ENCODE data around the gene SLC16A11.
A peak's percentile ranks its signal among the peaks of the same experiment; 100 is the strongest.

Gene SLC16A11

GRCh38 chr17:7023576-7024401 lies 20.1 kb downstream of the SLC16A11 start:
- Histone ChIP-seq H3K79me2 (ENCODE audit: control insufficient read depth, low read length) (no peaks in the 10 kb centered on the region), H3K4me2 (ENCODE audit: low read length) (peak overlapping the region; percentile 50), H3K36me3 (ENCODE audit: control insufficient read depth, low read length) (no peaks in the 10 kb centered on the region), H3K9me3 (ENCODE audit: control insufficient read depth, insufficient read depth, low read length) (no peaks in the 10 kb centered on the region), H3K4me1 (ENCODE audit: control insufficient read depth, low read length) (peaks cover 25% of the 10 kb centered on the region), H3K9me2 (replicated peaks; ENCODE audit: control insufficient read depth, low read length) (no peaks in the 10 kb centered on the region), H3F3A (ENCODE audit: control insufficient read depth, insufficient read depth) (peaks cover 2% of the 10 kb centered on the region; the same call in 1 of the 2 replicates), H3K27ac (ENCODE audit: low read depth, low read length) (no peak overlapping the region), H4K20me1 (ENCODE audit: control insufficient read depth, insufficient read depth, low read depth, low read length) (no peaks in the 10 kb centered on the region), H3K27me3 (ENCODE audit: control insufficient read depth, low read length) (peaks cover 10% of the 10 kb centered on the region), H3K4me3 (ENCODE audit: low read length) (peak overlapping the region; percentile 43)
- no peak for TF ChIP-seq CTCF (IDR thresholded peaks at IDR 0.05; ENCODE audit: low read depth, low read length, poor library complexity, severe bottlenecking)
- no peak for TF ChIP-seq EZH2phosphoT487 (IDR thresholded peaks at IDR 0.05; ENCODE audit: borderline replicate concordance, low read length)

GRCh38 chr17:7022781-7023571 lies 20.9 kb downstream of the SLC16A11 start, which contains the start of gene BCL6B:
TSS of gene BCL6B (plus strand) at chr17:7023050. CDS start at chr17:7023672, 622 bp downstream.
- Histone ChIP-seq H3K4me2 (ENCODE audit: low read length) (peak within 1 kb of the TSS; percentile 56), H3K27me3 (ENCODE audit: control insufficient read depth, low read length) (peaks cover 10% of the 10 kb centered on the region), H3K4me3 (ENCODE audit: low read length) (peak within 1 kb of the TSS; percentile 49), H3K79me2 (ENCODE audit: control insufficient read depth, low read length) (no peaks in the 10 kb centered on the region), H3K9me2 (replicated peaks; ENCODE audit: control insufficient read depth, low read length) (no peaks in the 10 kb centered on the region), H3K27ac (ENCODE audit: low read depth, low read length) (no peak within 1 kb of the TSS), H3K36me3 (ENCODE audit: control insufficient read depth, low read length) (no peaks in the 10 kb centered on the region), H4K20me1 (ENCODE audit: control insufficient read depth, insufficient read depth, low read depth, low read length) (no peaks in the 10 kb centered on the region), H3K4me1 (ENCODE audit: control insufficient read depth, low read length) (peaks cover 25% of the 10 kb centered on the region), H3K9me3 (ENCODE audit: control insufficient read depth, insufficient read depth, low read length) (no peaks in the 10 kb centered on the region), H3F3A (ENCODE audit: control insufficient read depth, insufficient read depth) (peaks cover 2% of the 10 kb centered on the region; the same call in 1 of the 2 replicates)
- TF ChIP-seq CTCF (IDR thresholded peaks at IDR 0.05; ENCODE audit: low read depth, low read length, poor library complexity, severe bottlenecking) (no peak), EZH2phosphoT487 (IDR thresholded peaks at IDR 0.05; ENCODE audit: borderline replicate concordance, low read length) (no peak)

GRCh38 chr17:7021993-7022778 lies 21.7 kb downstream of the SLC16A11 start:
- Histone ChIP-seq H3K4me3 (ENCODE audit: low read length) (peak overlapping the region; percentile 49), H3F3A (ENCODE audit: control insufficient read depth, insufficient read depth) (peaks cover 2% of the 10 kb centered on the region; the same call in 1 of the 2 replicates), H3K27ac (ENCODE audit: low read depth, low read length) (no peak overlapping the region), H3K9me3 (ENCODE audit: control insufficient read depth, insufficient read depth, low read length) (no peaks in the 10 kb centered on the region), H3K4me2 (ENCODE audit: low read length) (peak overlapping the region; percentile 56), H3K36me3 (ENCODE audit: control insufficient read depth, low read length) (peaks cover 2% of the 10 kb centered on the region; the same call in 1 of the 2 replicates), H3K9me2 (replicated peaks; ENCODE audit: control insufficient read depth, low read length) (no peaks in the 10 kb centered on the region), H3K27me3 (ENCODE audit: control insufficient read depth, low read length) (peaks cover 10% of the 10 kb centered on the region), H3K4me1 (ENCODE audit: control insufficient read depth, low read length) (peaks cover 25% of the 10 kb centered on the region), H4K20me1 (ENCODE audit: control insufficient read depth, insufficient read depth, low read depth, low read length) (no peaks in the 10 kb centered on the region), H3K79me2 (ENCODE audit: control insufficient read depth, low read length) (no peaks in the 10 kb centered on the region)
- peak; percentile 89 for TF ChIP-seq CTCF (IDR thresholded peaks at IDR 0.05; ENCODE audit: low read depth, low read length, poor library complexity, severe bottlenecking)
- TF ChIP-seq EZH2phosphoT487 (IDR thresholded peaks at IDR 0.05; ENCODE audit: borderline replicate concordance, low read length) = no peak
